ENCODE measurements around the gene SMC6.

The SMC6 gene

GRCh38 chr2:17640406-17640805 lies 113.2 kb downstream of the SMC6 start:
- Histone ChIP-seq H3K9ac (ENCODE audit: low read depth, low read length) (no peak overlapping the region), H3K4me2 (ENCODE audit: insufficient read depth, low read length) (no peak overlapping the region), H3K79me2 (ENCODE audit: insufficient read depth, low read length) (no peaks in the 10 kb centered on the region), H3K27me3 (ENCODE audit: insufficient read depth, low read length, poor library complexity) (no peaks in the 10 kb centered on the region), H3K4me3 (ENCODE audit: low read depth in 1 of 2, low read length in 2 of 2) (no peak overlapping the region), H3K27ac (ENCODE audit: low read length) (no peak overlapping the region), H3K4me1 (ENCODE audit: insufficient read depth, low read length) (no peaks in the 10 kb centered on the region), H2AFZ (ENCODE audit: low read depth, low read length) (no peak overlapping the region), H4K20me1 (ENCODE audit: insufficient read depth, low read length) (no peaks in the 10 kb centered on the region), H3K36me3 (ENCODE audit: insufficient read depth, low read length) (no peaks in the 10 kb centered on the region), H3K9me3 (ENCODE audit: insufficient read depth, low read length, severe bottlenecking) (no peaks in the 10 kb centered on the region)
- TF ChIP-seq EZH2 (IDR thresholded peaks at IDR 0.05; ENCODE audit: borderline replicate concordance, low read depth, low read length, severe bottlenecking), result no peak
- TF ChIP-seq, protein P1, sequence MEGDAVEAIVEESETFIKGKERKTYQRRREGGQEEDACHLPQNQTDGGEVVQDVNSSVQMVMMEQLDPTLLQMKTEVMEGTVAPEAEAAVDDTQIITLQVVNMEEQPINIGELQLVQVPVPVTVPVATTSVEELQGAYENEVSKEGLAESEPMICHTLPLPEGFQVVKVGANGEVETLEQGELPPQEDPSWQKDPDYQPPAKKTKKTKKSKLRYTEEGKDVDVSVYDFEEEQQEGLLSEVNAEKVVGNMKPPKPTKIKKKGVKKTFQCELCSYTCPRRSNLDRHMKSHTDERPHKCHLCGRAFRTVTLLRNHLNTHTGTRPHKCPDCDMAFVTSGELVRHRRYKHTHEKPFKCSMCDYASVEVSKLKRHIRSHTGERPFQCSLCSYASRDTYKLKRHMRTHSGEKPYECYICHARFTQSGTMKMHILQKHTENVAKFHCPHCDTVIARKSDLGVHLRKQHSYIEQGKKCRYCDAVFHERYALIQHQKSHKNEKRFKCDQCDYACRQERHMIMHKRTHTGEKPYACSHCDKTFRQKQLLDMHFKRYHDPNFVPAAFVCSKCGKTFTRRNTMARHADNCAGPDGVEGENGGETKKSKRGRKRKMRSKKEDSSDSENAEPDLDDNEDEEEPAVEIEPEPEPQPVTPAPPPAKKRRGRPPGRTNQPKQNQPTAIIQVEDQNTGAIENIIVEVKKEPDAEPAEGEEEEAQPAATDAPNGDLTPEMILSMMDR (IDR thresholded peaks at IDR 0.05; ENCODE audit: borderline replicate concordance, extremely low read depth, low read length, poor library complexity, severe bottlenecking), result no peak
- ATAC-seq (ENCODE audit: insufficient read depth, low read depth) (no peak), DNase-seq (no peak)

DNA sequence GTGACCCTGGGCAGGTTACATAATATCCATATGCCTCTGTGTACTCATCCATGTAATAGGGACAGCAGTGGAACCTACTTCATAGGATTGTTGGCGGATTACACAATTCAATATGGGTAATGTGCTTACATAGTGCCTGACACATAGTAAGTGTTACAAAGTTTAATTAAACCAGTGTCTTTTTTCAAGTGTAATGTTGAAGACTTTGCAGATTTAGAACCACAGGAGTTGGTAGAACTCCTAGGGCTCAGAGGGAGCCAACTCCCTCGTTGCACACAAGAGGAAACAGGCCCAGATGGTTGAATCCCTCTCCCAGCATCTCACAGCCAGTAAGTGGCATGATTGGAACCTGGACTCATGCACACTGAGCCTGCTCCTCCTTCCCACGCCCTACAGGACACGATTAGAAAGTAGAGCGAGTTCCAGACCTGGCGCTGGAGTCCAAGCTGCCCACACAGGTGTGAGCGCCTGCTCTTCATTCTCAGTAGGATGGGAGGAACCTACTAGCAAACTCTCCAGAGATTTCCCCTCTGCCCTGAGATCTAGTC lies 115.3 kb downstream of the SMC6 start:
- Histone ChIP-seq H4K20me1 (ENCODE audit: insufficient read depth, low read length) (no peaks in the 10 kb centered on the region), H2AFZ (ENCODE audit: low read depth, low read length) (no peak overlapping the region), H3K9ac (ENCODE audit: low read depth, low read length) (no peak overlapping the region), H3K79me2 (ENCODE audit: insufficient read depth, low read length) (no peaks in the 10 kb centered on the region), H3K27ac (ENCODE audit: low read length) (no peak overlapping the region), H3K27me3 (ENCODE audit: insufficient read depth, low read length, poor library complexity) (no peaks in the 10 kb centered on the region), H3K4me2 (ENCODE audit: insufficient read depth, low read length) (no peak overlapping the region), H3K4me3 (ENCODE audit: low read depth in 1 of 2, low read length in 2 of 2) (no peak overlapping the region), H3K4me1 (ENCODE audit: insufficient read depth, low read length) (no peaks in the 10 kb centered on the region), H3K9me3 (ENCODE audit: insufficient read depth, low read length, severe bottlenecking) (no peaks in the 10 kb centered on the region), H3K36me3 (ENCODE audit: insufficient read depth, low read length) (no peaks in the 10 kb centered on the region)
- DNase-seq (no peak), ATAC-seq (ENCODE audit: insufficient read depth, low read depth) (no peak)
- TF ChIP-seq, protein P1 (IDR thresholded peaks at IDR 0.05; ENCODE audit: borderline replicate concordance, extremely low read depth, low read length, poor library complexity, severe bottlenecking), result no peak
- no peak for TF ChIP-seq EZH2 (IDR thresholded peaks at IDR 0.05; ENCODE audit: borderline replicate concordance, low read depth, low read length, severe bottlenecking)

- Histone ChIP-seq H3K9ac (ENCODE audit: low read depth, low read length) (no peak overlapping the region), H3K27ac (ENCODE audit: low read length) (no peak overlapping the region), H2AFZ (ENCODE audit: low read depth, low read length) (no peak overlapping the region), H4K20me1 (ENCODE audit: insufficient read depth, low read length) (no peaks in the 10 kb centered on the region), H3K4me1 (ENCODE audit: insufficient read depth, low read length) (no peaks in the 10 kb centered on the region), H3K9me3 (ENCODE audit: insufficient read depth, low read length, severe bottlenecking) (no peaks in the 10 kb centered on the region), H3K4me2 (ENCODE audit: insufficient read depth, low read length) (no peak overlapping the region), H3K27me3 (ENCODE audit: insufficient read depth, low read length, poor library complexity) (no peaks in the 10 kb centered on the region), H3K79me2 (ENCODE audit: insufficient read depth, low read length) (no peaks in the 10 kb centered on the region), H3K36me3 (ENCODE audit: insufficient read depth, low read length) (no peaks in the 10 kb centered on the region), H3K4me3 (ENCODE audit: low read depth in 1 of 2, low read length in 2 of 2) (no peak overlapping the region)
- ATAC-seq (ENCODE audit: insufficient read depth, low read depth), result no peak
- no peak for TF ChIP-seq EZH2 (IDR thresholded peaks at IDR 0.05; ENCODE audit: borderline replicate concordance, low read depth, low read length, severe bottlenecking)
- TF ChIP-seq, protein P1 (IDR thresholded peaks at IDR 0.05; ENCODE audit: borderline replicate concordance, extremely low read depth, low read length, poor library complexity, severe bottlenecking), result no peak
- DNase-seq, result no peak
Observed at GRCh38 chr2:17637131-17637906, 116.3 kb downstream of the SMC6 start.
